ENCODE results near the gene GALNT14.

The GALNT14 gene

DNA sequence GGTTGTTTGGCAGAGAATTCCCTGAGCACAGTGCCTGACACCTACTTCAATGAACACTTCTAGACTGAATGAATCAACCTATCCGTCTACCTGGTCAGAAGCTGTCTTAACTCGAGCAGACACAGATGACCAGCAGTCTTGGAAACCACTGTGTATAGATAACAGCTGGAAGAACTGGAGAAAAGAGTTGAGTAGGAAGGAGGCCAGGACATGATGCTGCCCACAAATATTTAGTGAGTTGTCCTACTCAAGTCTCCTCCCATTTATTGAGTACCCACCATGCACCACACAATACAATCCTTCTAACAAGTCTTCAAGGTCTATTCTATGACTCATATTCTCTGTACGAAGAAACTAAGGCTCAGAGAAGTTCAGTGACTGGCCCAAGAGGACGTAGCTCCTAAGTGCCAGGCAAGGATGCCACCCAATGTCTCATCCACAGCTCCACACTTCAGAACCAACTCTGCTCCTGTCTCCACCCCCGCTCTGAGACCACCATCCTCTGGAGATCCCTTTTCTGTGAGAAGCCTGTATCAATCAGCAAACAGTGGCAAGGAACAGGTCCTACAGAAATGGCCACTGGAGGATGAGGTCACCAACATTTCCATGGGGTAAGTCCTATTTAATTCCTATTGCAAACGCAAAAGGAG lies 62.2 kb downstream of the GALNT14 start:
- TF ChIP-seq CTCF (IDR thresholded peaks at IDR 0.05): no peak

- TF ChIP-seq CTCF (IDR thresholded peaks at IDR 0.05): no peak
Measured at GRCh38 chr2:31075431-31075830, 62.8 kb downstream of the GALNT14 start.

DNA sequence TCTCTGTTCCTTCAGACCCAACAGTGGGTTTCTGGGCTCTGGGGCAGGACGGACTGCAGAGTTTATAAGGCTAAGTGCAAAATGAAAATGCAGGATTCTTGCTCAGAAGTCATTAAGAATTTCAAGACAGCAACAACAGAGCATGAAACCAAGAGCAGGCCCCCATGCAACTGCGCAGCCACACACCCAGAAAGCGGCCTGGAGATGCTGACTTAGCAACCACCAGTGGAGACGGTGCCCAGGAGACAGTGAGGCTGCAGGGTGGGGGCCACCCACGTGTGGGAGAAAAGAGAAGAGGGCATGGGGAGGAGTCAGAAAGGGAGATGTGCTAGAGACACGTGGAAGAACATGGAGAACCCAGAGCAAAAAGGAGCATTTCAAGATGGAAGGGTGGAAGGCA lies 66.5 kb downstream of the GALNT14 start:
- no peak for TF ChIP-seq CTCF (IDR thresholded peaks at IDR 0.05)

- no peak for TF ChIP-seq CTCF (IDR thresholded peaks at IDR 0.05)
Measured at GRCh38 chr2:31070339-31071125, 67.7 kb downstream of the GALNT14 start.

GRCh38 chr2:31069643-31070325 lies 68.5 kb downstream of the GALNT14 start:
- no peak for TF ChIP-seq CTCF (IDR thresholded peaks at IDR 0.05)

DNA sequence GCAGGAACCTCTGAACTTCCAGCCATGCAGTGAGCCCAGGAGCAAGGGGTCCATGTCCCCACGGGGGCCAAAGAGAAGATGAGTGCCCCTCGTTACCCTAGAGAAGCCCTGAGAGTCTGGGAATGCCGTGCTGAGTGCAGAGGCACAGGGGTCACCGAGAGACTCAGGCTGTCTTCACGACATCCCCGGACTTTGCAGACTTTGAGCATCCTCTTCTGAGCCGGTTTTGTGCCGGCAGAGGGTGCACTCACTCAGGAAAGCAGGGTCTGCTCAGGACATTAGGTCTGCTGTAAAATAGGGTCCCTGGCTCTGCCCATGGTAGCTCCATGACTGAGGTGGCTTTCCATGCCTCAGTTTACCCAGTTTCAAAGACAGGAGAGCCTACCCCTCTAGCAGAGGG lies 71.0 kb downstream of the GALNT14 start:
- TF ChIP-seq CTCF (IDR thresholded peaks at IDR 0.05): no peak

DNA sequence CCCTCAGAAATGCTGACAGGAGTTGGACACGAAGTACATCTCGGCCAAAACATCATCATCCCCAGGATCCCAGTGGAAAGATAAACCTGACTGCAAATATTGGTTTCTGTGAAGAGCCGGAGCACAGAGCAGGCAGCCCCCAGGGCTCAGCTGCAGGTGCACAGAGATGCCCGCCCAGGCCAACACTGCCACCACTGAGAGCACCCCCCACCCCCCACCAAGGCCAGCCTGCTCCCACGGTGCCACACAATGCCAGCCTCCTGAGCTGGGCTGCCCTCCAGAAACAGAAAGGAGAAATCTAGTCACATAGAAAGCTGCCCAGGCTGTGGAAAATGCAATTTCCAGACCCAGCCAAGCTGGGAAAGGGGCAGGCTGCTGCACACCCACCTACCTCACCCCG lies 71.7 kb downstream of the GALNT14 start:
- no peak for TF ChIP-seq CTCF (IDR thresholded peaks at IDR 0.05)
